Peyer's patch (tissue), 4 donors: ENCODE results near the gene VGLL3.

Experiments used
- POLR2A ChIP-seq, 2 donors: fragments of 450-650 bp; IDR thresholded peaks; one replicate each; pipeline ENCODE4 v1.5.1; 2017; ENCODE audit warnings: antibody characterized with exemption in 2 of 2, mild to moderate bottlenecking in 2 of 2, moderate library complexity in 2 of 2
- TF ChIP-seq, protein P1 (sequence below), 6 experiments: fragments of 450-650 bp in 4 of 6; fragments of 200-600 bp in 2 of 6; sonication (generic) in 1 of 6; IDR thresholded peaks; one replicate each; pipeline ENCODE4 v1.5.1; 2017 to 2019; ENCODE audit warnings: antibody characterized with exemption in 6 of 6, mild to moderate bottlenecking in 3 of 6, moderate library complexity in 1 of 6

DNA sequence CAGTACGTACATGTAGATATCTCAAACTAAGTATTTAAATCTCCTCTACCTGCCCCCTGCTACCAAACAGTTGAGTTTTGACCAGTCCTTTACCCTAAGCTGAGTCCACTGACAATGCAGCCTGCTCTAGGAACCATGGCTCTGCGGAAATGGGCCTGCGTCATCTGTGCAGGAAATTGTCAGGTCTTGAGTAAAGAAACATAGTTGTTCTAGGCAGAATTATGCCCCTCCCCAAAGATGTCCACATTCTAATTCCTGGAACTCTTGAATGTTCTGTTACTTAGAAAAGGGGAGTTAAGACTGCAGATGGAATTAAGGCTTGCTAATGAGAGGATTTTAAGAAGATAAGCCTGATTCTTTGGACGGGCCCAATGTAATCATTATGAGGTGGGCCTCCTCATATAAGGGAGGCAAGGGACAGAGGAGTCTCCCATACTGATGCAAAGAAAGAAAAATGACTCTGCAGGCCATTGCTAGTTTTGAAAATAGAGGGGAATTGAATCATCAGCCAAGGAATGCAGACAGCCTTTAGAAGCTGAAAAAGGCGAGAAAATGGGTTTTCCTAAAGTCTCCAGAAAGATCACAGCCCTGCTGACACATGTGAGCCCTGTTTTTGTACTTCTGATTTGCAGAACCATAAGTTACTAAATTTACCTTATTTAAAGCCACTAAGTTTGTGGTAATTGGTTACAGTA lies 5.5 kb upstream of the VGLL3 start:
- TF ChIP-seq, protein P1, sequence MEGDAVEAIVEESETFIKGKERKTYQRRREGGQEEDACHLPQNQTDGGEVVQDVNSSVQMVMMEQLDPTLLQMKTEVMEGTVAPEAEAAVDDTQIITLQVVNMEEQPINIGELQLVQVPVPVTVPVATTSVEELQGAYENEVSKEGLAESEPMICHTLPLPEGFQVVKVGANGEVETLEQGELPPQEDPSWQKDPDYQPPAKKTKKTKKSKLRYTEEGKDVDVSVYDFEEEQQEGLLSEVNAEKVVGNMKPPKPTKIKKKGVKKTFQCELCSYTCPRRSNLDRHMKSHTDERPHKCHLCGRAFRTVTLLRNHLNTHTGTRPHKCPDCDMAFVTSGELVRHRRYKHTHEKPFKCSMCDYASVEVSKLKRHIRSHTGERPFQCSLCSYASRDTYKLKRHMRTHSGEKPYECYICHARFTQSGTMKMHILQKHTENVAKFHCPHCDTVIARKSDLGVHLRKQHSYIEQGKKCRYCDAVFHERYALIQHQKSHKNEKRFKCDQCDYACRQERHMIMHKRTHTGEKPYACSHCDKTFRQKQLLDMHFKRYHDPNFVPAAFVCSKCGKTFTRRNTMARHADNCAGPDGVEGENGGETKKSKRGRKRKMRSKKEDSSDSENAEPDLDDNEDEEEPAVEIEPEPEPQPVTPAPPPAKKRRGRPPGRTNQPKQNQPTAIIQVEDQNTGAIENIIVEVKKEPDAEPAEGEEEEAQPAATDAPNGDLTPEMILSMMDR (IDR thresholded peaks at IDR 0.05): no peak
- no peak for TF ChIP-seq POLR2A (IDR thresholded peaks at IDR 0.05)
